Raji (cell line): ENCODE data around the gene CMPK2.

Experiments
- POLR2A ChIP-seq: IDR thresholded peaks from 2 replicates; pipeline ENCODE4 v1.6.1; 2011; ENCODE audit warnings: low read depth, low read length, control low read depth; ENCODE audit not compliant: insufficient read depth

The CMPK2 gene

DNA sequence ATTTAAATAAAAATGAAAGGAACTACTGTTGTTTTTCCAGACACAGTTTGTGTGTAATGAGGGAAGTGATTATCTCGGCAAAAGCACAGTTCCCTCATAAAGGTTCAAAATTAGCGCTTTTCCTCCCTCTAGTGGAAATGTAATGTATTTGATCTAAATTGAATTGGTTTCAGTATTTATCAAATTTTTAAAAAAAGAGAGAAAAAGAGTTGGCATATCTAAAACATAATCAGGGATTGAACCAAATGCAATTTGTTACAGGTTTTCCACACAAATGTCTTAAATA is 37.5 kb downstream of the CMPK2 start:
- TF ChIP-seq POLR2A: no peak

DNA sequence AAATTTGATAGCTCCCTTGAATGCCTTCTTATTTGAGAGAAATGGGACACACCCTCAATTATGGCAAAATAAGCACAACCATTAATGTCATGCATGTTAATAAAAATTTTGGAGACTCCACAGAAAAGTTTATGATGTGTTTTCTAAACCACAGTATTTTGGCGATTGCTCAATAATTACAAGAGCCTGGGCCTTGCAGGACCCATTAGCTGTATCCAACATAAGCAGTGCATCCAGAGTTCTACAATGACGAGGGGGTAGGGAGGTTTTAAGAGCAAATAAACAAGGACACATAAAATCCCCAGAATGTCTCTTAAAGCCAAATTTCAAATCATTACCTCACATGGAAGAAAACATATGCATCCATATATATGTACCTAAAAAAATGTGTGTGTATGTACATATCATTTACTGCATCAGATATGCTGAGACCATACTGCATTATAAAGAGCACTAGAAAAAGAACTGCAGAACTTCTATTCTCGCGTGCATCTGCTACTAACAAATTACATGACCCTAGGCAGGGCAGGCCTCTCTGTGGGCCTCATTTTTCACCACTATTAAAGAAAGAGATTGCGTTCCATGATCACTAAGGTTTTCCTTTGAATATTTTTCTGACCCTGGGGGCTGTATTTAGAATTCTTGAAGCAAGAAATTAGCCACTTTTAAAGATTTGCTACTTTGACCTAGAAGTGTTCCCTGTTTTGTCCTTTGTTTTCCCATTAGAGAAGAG is 38.0 kb downstream of the CMPK2 start:
- no peak for TF ChIP-seq POLR2A

DNA sequence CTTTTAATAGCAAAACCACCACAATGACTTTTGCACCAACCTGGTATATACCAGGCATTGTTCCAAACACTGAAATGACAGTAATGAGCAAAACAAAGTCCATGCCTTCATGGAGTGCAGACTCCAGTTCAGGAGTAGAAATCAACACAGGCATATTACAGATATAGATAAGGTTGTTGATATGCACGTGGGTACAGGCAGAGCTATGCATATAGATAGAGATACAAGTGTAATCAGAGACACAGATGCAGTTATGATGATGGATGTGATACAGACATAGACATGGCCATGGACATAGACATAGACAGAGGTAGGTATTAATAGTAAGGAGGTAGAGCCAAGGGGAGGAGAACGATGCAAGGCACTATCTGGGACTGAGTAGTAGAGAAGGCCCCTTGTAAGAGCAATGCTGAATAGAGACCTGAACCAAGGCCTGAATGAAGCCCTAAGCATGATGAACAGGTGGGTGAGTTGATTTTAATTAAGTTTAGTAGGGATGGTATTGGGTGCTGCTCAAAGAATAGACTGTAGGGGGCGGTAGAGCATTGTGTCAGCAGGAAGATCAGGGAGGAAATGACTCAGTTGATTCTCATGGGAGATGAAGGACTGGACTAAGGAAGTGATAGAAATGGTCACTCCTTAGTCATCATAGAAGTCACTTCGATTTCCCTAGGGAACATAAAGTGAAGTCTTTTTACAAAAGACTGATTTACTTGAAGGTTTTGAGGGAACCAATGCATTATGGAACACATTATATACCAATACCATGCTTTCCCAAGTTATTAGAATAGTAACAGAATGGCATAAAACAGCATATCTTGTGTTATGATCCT is 39.4 kb downstream of the CMPK2 start:
- no peak for TF ChIP-seq POLR2A

DNA sequence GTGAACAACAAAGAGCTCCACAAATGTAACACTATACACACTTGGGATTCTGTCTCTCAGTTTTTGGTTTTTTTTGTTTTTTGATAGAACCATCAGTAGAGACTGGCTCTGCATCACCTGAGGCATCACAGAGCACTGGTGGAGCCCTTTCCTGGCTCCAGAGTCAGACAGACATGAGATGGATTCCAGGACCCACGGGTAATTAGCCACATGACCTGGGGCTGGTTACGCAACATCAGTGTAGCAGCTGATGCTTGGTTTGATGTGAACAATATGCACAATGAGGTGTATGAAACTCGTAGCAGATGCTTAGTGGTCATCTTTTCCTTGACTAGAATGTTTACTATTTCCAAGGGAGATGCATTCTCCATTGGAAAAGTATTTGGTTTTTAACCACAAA is 40.7 kb downstream of the CMPK2 start:
- TF ChIP-seq POLR2A: no peak

DNA sequence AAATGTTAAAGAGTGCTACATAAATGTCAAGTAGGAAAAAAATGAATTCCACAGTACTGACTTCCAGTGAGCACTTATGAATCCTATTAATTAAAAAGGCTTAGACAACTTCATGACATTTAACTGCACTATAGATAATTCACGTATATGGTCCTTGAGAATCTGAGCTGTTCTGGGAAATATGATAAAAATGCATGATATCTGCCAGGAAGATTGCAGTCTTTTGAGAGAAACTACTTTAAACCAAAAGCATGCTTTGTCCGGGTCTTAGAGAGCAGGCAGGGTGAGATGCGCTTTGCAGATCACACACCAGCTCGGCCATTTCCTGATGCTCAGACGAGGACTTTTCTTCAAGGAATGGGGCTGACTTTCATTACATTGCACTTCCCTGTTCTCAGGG is 42.6 kb downstream of the CMPK2 start:
- TF ChIP-seq POLR2A: no peak

DNA sequence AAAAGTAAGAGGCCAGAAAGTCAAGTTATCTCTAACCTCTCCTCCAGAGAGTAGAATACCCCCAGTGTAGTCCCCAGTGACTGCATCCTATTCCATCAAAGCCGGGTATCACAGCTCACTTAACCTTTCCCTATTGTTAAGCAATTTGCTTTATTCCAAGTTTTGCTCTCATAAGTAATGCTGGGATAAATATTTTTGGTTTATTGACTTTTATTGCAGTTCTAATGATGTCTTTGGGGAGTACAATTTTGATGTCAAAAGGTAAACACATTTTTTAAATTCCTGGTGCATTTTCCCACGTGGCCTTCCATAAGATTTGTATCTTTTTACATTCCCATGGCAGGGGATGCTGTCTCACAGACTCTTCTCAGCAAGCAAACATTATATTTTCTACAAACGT is 43.3 kb downstream of the CMPK2 start:
- no peak for TF ChIP-seq POLR2A

DNA sequence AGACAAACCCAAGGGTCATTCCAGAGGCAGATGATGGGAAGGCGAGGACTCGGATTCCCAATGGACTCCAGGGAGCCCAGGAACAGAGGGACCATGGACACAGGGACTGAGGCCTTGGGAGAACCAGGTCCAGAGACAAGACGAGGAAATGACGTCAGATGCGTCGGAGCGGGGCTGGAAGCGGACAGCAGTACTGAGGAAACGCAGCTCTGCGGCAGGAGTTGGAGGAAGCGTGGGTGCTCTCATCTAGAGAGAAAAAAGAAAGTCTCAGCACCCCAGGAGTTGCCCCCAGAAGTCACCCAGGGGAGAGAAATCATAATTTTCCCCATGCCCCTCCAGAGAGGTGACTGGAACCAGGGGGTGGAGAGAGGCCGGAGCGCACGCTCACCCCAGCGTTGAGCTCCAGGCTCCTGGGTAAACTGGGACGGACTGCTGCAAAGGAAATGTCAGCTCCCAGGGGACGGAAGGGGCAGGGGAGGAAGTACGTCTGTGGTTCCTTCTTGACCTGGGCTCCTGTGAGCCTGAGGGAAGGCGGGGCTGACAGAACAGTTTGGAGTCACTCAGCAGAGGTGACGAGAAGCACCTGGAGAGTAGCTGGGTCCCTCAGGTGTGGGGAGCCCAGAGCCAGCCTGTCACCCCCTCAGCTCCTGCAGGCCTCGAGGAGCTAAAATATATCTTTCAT is 44.7 kb downstream of the CMPK2 start:
- no peak for TF ChIP-seq POLR2A

DNA sequence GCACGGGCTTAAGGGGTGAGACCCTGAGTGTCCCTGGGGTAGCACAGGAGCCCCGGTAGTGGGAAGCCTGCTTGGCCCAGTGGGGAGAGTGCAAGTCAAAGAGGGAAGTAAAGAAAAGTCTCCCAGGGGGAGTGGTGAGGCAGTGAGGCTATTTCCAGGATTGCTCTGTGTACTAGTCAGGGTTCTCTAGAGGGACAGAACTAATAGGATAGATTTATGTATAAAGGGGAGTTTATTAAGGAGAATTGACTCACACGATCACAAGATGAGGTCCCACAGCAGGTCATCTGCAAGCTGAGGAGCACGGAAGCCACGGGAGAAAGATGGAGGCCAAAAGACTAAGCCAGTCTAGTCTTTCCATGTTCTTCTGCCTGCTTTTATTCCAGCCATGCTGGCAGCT is 45.5 kb downstream of the CMPK2 start:
- TF ChIP-seq POLR2A: no peak

DNA sequence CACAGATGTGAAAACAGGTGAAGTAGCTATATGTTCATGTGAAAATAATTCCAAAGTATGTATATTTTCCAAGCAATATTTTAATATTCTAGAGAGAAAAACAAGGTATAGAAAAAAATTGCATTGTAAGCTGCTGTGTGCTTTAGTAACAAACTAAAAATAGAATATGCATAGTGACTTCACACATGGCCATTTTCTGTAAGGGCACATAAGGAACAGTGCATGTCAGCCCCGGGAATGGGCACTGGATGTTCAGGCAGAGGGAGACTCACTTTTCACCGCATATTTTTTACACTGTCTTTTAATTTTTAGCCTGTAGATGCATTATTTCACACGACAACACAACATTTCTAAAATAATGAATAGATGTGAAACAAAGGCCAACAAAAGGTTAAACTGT is 46.0 kb downstream of the CMPK2 start:
- TF ChIP-seq POLR2A: no peak

DNA sequence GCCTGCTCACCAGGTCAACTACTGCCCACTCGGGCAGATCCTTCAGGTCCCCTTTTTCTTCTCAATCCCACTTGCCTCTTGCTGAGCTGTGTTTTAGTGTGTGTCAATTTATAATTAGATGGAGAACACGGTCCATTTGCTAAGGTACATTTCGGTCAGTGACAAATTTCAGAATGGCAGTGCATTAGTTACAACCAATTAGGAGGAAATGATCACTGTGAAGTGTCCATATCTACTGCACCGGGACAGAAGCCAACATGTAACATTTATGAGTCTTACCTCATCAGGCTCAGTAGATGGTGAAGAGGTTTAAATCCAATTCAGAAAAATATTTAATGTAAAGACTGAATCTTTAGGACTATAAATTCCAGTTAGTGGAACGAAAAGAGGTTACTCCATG is 47.7 kb downstream of the CMPK2 start:
- TF ChIP-seq POLR2A: no peak

DNA sequence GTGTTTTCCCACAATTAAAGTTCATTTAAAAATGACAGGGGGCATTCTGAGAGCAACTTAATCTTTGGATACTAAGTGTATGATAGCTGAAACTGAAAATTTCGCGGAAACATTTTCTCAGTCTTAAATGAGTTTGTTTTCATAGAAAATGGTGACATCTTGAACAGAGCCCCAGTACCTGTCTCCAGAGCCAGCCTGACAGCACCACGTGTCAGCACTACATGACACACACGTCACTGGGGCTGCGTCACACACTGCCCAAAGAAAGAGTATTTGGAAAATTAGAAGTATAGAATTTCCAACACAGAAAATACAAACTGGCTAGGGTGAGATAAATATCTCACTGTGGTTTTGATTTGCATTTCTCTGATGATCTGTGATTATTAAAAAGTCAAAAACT is 50.8 kb downstream of the CMPK2 start:
- TF ChIP-seq POLR2A: no peak

DNA sequence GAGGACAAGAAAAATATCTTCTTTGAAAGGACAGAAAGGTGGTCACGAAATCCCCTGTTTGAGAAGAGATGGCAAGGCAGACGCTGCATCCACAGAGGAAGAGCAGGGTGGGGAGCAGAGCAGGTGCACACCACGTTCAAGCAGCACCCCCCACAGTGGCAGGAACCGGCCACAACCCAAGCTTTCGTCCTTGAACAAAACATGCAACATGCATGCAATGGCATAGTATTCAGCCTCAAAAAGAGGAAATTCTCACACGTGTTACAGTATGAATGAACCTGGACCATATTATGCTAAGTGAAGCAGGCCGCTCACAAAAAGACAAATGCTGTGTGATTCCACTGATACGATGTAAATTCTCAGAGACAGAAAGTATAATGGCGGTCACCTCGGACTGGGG is 51.4 kb downstream of the CMPK2 start:
- no peak for TF ChIP-seq POLR2A

DNA sequence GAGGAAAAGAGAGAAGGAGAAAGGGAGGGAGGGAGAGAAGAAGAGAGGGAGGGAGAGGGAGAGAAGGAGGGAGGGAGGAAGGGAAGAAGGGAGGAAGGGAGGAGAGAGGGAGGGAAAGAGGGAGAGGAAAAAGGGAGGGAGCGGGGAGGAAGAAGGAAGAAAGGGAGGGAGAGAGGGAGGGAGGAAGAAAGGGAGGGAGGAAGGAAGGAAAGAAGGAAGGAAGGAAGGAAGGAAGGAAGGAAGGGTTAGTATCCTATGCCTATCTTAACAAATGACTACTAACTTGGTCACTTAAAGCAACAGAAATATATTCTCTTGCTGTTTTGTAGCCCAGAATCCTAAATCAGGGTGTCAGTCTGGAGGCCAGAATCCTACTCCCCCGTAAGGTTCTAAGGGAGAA is 52.1 kb downstream of the CMPK2 start:
- no peak for TF ChIP-seq POLR2A

DNA sequence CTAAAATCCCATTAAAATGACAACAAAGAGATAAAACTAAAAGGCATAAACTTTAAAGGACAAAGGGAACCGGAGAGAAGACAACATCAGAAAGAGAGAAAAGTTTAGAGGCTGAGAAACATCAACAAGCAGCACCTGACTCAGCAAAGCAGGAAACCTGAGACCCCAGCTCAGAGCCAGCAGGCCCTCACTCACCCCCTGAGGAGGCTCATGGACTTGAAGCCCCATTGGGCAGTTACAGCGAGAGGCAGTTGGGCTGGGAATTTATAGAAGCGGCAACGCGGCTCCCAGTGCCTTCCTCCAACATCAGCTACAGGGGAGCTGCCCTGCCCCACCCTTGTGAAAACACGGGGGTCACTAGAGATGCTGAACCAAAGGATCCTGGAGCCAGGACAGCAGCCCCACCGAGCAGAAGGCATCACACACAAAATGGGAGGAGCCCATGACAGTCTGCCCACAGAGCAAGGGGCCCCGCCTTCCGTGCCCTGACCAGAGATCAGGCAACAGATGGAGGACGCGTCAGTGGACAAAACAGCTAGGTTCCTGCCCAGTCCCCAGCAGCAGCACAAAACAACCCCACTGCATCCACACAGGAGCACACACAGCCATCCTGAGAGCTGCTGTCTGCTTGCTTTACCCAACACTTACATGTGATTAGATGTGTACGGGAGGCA is 52.7 kb downstream of the CMPK2 start:
- no peak for TF ChIP-seq POLR2A

DNA sequence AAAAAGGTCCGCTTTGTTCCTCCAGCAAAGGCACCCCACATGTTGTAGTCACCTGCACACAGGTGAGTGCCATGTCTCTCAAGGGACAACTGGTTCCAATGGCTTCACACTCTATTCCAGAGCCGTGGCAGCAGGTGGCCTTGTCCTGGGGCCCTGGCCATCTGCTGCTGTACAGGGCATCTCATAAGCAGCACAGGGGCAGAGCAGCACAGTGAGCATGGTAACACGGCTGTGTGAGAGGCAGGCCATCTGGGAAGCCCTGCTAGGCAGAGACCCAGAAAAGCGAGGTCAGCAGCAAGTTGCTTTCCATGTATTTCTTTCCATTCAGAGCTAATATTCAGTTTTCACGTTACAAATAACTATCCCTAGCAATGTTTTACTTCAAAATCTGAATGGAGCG is 54.7 kb downstream of the CMPK2 start:
- no peak for TF ChIP-seq POLR2A

DNA sequence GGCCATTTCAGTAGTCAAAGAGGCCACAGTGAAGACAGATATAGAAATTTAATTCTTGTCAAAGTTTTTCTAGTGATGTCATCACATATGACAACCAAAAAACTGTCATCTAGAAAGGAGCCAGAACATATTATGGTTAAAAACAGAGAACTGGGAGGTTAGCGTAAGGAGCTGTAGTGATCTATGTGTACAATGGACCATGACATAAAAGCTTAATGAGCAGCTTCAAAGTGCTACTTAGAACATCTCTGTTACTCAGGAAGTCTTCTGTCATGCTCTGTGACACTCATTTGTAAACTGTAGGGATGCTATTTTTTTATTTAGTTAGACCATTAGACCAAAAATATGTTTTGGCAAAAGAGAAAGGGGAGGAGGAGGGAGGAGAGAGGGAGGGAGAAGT is 57.3 kb downstream of the CMPK2 start:
- no peak for TF ChIP-seq POLR2A

DNA sequence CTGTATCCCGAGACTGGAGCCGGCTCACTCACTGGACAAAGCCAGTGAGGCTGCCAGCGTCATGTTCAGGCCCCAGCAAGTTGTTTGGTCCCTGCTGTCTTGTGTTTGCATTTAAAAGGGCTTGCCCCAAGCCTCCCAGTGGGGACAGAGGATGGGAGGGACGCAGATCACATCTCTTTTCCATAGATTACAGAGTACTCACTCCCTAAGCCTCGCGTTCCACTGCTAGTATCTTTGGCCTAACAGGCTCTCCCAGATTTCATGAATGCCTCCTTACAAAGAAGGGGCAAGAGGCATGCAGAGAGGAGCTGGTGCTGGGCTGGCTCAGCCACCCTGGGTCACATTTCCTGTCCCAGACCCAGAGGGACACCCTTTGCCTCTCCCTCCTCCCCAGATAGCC is 59.1 kb downstream of the CMPK2 start:
- no peak for TF ChIP-seq POLR2A
